ENCODE measurements around the gene KCNC3. TPM values are rescaled to one million over a fixed set of nuclear protein-coding genes. Genes with fewer than 3 reads are reported as not detected.
A peak's percentile ranks its signal among the peaks of the same experiment; 100 is the strongest.

KCNC3 gene
- total RNA-seq, 2 experiments from 2014 or later = 1.1 to 1.4 TPM

DNA sequence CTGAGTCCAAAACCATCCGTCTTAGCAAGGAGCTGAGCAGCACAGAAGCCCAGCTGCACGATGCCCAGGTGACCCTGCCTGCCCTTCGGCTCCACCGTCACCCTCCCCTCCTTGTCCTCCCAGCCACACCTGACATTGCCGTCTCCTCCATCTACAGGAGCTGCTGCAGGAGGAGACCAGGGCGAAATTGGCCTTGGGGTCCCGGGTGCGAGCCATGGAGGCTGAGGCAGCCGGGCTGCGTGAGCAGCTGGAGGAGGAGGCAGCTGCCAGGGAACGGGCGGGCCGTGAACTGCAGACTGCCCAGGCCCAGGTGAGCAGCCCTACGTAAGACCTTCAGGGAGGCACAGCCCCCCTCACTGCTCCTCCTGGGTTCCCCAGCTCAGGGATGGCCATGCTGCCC lies 49.1 kb downstream of the KCNC3 start:
- H3K36me3 Mint-ChIP-seq = no peaks in the 10 kb centered on the region
- H3K27ac Mint-ChIP-seq = no peak overlapping the region
- no peak for DNase-seq
- no peaks in the 10 kb centered on the region for H3K4me1 Mint-ChIP-seq
- H3K4me3 Mint-ChIP-seq = no peak overlapping the region
- POLR2A ChIA-PET = no interaction called here
- H3K9me3 Mint-ChIP-seq = peaks cover under 1% of the 10 kb centered on the region
- H3K27me3 Mint-ChIP-seq = peaks cover 2% of the 10 kb centered on the region
- no peak for ATAC-seq (ENCODE audit: low read depth)

DNA sequence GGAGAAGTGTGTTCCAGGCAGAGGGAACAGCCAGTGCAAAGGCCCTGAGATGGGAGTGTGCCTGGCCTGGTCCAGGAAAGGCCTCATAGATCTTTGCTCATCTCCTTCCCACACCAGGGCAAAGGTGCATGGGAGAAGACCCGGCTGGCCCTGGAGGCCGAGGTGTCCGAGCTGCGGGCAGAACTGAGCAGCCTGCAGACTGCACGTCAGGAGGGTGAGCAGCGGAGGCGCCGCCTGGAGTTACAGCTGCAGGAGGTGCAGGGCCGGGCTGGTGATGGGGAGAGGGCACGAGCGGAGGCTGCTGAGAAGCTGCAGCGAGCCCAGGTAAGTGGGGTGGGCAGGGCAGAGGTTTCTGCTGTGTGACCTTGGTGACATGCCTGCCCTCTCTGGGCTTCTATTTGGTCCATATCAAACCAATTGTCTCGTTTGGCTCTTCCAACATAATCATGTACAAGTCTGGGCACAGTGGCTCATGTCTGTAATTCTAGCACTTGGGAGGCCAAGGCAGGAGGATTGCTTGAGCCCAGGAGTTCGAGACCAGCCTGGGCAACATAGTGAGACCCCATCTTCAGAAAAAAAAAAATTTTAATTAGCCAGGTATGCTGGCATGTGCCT lies 51.1 kb downstream of the KCNC3 start:
- ATAC-seq (ENCODE audit: low read depth) = no peak

DNA sequence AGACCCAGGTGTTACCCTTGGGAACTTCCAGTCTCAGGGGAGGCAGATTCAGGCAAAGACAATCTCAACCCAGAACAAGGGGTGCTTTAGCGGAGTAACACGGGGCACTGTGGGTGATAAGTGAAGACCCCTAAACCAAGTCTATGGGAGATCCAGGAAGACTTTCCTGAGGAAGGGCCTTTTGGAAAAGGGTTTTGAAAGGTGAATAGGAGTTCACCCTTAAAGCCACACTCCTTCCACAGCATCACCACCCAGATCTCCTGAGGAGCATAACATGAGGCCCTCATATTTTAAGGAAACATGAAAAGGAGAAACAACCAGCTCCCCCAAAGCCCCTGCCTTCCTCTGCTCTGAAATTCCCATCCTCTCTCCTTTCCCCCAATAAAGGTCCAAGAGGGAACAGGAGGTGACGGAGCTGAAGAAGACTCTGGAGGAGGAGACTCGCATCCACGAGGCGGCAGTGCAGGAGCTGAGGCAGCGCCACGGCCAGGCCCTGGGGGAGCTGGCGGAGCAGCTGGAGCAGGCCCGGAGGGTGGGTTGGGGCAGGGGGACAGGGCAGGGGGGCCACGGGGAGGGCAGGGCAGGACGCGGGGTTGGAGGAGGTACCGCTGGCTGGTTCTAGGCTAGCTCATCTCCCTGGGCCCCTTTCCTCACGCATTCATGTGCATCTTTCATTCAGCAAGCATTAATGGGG lies 52.7 kb downstream of the KCNC3 start:
- peaks cover under 1% of the 10 kb centered on the region for H3K27me3 Mint-ChIP-seq
- POLR2A ChIA-PET = no interaction called here
- H3K36me3 Mint-ChIP-seq = no peaks in the 10 kb centered on the region
- ATAC-seq (ENCODE audit: low read depth) (no peak), DNase-seq (no peak)
- no peak overlapping the region for H3K27ac Mint-ChIP-seq
- no peak overlapping the region for H3K4me3 Mint-ChIP-seq
- no peaks in the 10 kb centered on the region for H3K9me3 Mint-ChIP-seq
- no peaks in the 10 kb centered on the region for H3K4me1 Mint-ChIP-seq

More for the DNA sequence above, 51.1 kb downstream of the KCNC3 start:
- H3K9me3 Mint-ChIP-seq = no peaks in the 10 kb centered on the region
- H3K4me3 Mint-ChIP-seq = no peak overlapping the region
- no peak overlapping the region for H3K27ac Mint-ChIP-seq
- peaks cover 2% of the 10 kb centered on the region for H3K27me3 Mint-ChIP-seq
- POLR2A ChIA-PET = no interaction called here
- no peak for DNase-seq
- H3K36me3 Mint-ChIP-seq = no peaks in the 10 kb centered on the region
- no peaks in the 10 kb centered on the region for H3K4me1 Mint-ChIP-seq

DNA sequence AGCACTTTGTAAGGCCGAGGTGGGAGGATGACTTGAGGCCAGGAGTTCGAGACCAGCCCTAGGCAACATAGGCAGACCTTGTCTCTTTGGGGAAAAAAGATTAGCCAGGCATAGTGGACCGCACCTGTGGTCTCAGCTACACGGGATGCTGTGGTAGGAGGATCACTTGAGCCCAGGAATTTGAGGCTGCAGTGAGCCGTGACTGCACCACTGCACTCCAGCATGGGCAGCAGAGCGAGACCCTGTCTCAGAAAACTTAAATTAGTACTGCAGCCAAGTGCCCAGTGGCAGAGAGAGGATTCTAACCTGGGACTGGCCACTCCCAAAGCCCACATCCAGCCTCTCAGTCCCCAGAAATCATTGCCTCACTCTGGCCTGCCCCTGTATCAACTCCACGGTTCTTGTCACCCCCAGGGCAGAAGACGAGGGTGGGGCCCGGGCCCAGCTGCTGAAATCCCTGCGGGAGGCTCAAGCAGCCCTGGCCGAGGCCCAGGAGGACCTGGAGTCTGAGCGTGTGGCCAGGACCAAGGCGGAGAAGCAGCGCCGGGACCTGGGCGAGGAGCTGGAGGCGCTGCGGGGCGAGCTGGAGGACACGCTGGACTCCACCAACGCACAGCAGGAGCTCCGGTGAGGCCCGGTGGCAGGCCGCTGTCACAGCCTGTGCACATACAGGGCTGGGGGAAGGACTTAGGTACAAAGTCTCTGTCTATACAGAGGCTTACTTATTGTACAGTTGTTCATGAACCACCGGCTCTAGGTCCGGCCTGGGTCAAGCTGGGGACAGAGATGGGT lies 53.4 kb downstream of the KCNC3 start:
- POLR2A ChIA-PET = no interaction called here
- no peaks in the 10 kb centered on the region for H3K36me3 Mint-ChIP-seq
- no peak overlapping the region for H3K27ac Mint-ChIP-seq
- ATAC-seq (ENCODE audit: low read depth) = no peak
- no peak for DNase-seq
- H3K4me1 Mint-ChIP-seq = no peaks in the 10 kb centered on the region
- H3K4me3 Mint-ChIP-seq = no peak overlapping the region
- H3K27me3 Mint-ChIP-seq = peaks cover 2% of the 10 kb centered on the region
- no peaks in the 10 kb centered on the region for H3K9me3 Mint-ChIP-seq

DNA sequence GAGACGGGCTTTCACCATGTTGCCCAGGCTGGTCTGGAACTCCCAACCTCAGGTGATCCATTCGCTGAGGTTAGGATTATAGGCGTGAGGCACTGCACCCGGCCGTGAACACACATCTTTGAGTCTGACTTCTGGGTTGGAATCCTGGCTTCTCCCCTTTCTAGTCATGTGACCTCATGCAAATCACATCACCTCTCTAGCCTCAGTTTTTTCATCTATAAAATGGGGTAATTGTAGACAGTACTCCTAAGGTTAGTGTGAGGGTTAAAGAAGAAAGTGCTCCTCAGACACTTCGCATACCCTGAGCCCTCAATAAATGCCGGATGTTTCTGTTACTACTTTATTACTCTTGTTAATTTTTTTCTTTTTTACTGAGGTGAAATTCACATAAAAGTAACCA lies 55.4 kb downstream of the KCNC3 start:
- ATAC-seq (ENCODE audit: low read depth) = no peak

DNA sequence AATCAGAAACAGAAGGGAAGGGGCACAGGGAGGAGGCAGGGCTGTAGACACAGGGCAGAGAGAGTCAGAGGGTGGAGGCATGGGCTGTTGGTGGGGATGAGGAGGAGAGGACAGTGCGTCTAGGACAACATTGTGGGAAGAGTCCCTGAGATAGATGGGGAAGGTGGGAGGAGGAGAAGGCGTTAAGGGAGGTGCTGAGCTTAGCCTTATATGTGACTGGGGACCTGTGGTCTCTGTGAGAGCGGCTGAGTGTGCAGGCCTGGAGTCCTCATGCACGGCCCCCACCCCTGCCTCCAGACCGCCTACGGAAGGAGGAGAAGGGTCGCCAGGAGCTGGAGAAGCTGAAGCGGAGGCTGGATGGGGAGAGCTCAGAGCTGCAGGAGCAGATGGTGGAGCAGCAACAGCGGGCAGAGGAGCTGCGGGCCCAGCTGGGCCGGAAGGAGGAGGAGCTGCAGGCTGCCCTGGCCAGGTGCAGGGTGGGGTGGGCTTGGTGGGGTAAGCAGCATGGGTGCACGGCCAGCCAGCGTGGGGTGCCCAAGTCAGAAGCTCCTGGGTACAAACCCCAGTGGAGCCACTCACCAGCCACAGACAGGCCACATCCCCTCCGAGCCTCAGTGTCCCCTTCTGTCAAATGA lies 56.8 kb downstream of the KCNC3 start:
- POLR2A ChIA-PET = no interaction called here
- Mint-ChIP-seq H3K27me3 (peaks cover 8% of the 10 kb centered on the region), H3K27ac (no peak overlapping the region), H3K36me3 (no peaks in the 10 kb centered on the region), H3K9me3 (no peaks in the 10 kb centered on the region), H3K4me1 (no peaks in the 10 kb centered on the region), H3K4me3 (no peak overlapping the region)
- no peak for ATAC-seq (ENCODE audit: low read depth)
- no peak for DNase-seq

More for the DNA sequence above, 55.4 kb downstream of the KCNC3 start:
- Mint-ChIP-seq H3K4me1 (no peaks in the 10 kb centered on the region), H3K4me3 (no peak overlapping the region), H3K36me3 (no peaks in the 10 kb centered on the region), H3K9me3 (no peaks in the 10 kb centered on the region), H3K27ac (no peak overlapping the region), H3K27me3 (peaks cover 2% of the 10 kb centered on the region)
- POLR2A ChIA-PET = no interaction called here
- DNase-seq = no peak

DNA sequence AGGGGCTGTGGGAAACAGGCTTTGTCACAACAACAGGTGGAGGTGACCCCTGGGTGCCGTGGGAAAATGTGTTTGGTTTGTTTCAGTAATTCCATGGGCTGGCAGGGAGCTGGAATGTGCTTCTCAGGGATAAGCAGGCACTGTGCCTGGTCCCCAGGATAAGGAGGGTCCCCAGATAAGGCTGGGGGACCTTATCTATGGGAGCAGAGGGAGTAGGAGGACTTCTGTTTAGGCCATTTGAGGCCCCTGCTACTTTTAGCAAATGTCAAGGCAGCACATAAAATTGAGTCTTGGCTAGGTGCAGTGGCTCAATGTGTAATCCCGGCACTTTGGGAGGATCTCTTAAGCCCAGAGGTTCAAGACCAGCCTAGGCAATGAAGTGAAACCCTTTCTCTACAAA lies 59.5 kb downstream of the KCNC3 start:
- H3K4me1 Mint-ChIP-seq = no peaks in the 10 kb centered on the region
- no peaks in the 10 kb centered on the region for H3K9me3 Mint-ChIP-seq
- H3K27me3 Mint-ChIP-seq = peaks cover 10% of the 10 kb centered on the region
- H3K4me3 Mint-ChIP-seq = no peak overlapping the region
- POLR2A ChIA-PET = no interaction called here
- ATAC-seq (ENCODE audit: low read depth) = no peak
- no peak overlapping the region for H3K27ac Mint-ChIP-seq
- DNase-seq = no peak
- no peaks in the 10 kb centered on the region for H3K36me3 Mint-ChIP-seq

DNA sequence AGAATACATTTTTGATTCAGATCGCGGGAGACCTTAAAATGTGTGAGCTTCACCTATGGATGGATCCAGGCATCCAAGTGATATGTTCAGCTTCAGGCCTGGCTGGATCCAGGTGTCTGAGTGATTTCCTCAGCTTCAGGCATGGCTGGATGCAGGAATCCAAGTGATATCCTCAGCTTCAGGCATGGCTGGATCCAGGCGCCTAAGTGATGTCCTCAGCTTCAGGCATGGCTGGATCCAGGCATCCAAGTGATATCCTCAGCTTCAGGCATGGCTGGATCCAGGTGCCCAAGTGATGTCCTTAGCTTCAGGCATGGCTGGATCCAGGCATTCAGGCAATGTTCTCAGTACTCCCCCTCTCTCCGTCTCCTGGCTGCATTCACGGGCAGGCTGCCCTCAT lies 60.7 kb downstream of the KCNC3 start:
- H3K36me3 Mint-ChIP-seq = no peaks in the 10 kb centered on the region
- no peaks in the 10 kb centered on the region for H3K4me1 Mint-ChIP-seq
- ATAC-seq (ENCODE audit: low read depth) = no peak
- peaks cover 10% of the 10 kb centered on the region for H3K27me3 Mint-ChIP-seq
- no peak overlapping the region for H3K27ac Mint-ChIP-seq
- POLR2A ChIA-PET = no interaction called here
- no peak for DNase-seq
- H3K9me3 Mint-ChIP-seq = no peaks in the 10 kb centered on the region
- no peak overlapping the region for H3K4me3 Mint-ChIP-seq

DNA sequence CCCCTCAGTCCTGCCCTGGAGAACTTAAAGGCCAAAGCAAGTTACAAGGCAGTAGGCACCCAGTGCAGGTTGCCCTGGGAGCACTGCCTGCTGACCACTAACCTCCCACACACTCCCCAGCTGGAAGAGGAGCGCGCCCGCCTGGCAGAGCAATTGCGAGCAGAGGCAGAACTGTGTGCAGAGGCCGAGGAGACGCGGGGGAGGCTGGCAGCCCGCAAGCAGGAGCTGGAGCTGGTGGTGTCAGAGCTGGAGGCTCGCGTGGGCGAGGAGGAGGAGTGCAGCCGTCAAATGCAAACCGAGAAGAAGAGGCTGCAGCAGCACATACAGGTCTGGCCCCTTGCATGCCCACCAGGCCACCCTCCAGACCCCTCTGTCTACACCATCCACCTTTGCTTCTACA lies 61.1 kb downstream of the KCNC3 start:
- Mint-ChIP-seq H3K4me1 (no peaks in the 10 kb centered on the region), H3K27me3 (peaks cover 10% of the 10 kb centered on the region), H3K9me3 (no peaks in the 10 kb centered on the region), H3K27ac (no peak overlapping the region), H3K36me3 (no peaks in the 10 kb centered on the region), H3K4me3 (no peak overlapping the region)
- no peak for DNase-seq
- POLR2A ChIA-PET = no interaction called here
- ATAC-seq (ENCODE audit: low read depth) = no peak

DNA sequence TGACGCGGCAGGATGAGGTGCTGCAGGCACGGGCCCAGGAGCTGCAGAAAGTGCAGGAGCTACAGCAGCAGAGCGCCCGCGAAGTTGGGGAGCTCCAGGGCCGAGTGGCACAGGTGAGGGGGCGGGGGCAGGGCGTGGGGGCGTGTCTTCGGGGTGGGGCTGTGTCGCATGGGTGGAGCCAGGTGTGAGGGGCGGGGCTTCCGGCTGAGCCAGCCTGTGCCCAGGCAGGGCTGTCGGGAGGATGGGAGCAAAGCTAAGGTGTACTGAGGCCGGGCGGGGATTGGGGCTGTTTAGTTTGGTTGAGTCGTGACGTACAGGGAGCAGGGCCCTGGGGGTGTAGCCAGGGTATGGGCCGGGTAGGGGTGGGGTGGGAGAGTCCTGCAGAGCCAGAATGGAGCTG lies 62.3 kb downstream of the KCNC3 start:
- Mint-ChIP-seq H3K4me1 (no peaks in the 10 kb centered on the region), H3K9me3 (no peaks in the 10 kb centered on the region), H3K36me3 (no peaks in the 10 kb centered on the region), H3K27ac (no peak overlapping the region), H3K27me3 (peaks cover 10% of the 10 kb centered on the region), H3K4me3 (no peak overlapping the region)
- POLR2A ChIA-PET = no interaction called here
- ATAC-seq (ENCODE audit: low read depth) (peak; percentile 33), DNase-seq (no peak)

DNA sequence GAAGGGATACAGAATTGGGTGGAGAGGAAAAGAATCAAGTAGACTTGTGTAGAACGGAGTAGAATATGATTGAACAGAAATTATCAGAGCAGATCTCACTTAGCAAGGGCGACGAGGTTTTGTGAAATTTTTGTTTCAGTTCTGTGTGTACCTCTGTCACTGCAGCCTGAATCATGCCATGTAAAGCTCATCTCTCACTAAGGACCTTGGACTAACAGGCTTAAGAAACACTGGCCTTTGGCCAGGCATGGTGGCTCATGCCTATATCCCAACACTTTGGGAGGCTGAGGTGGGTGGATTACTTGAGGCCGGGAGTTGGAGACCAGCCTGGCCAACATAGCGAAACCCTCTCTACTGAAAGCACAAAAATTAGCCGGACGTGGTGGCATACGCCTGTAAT lies 63.1 kb downstream of the KCNC3 start:
- POLR2A ChIA-PET = no interaction called here
- H3K9me3 Mint-ChIP-seq = no peaks in the 10 kb centered on the region
- no peak overlapping the region for H3K27ac Mint-ChIP-seq
- H3K36me3 Mint-ChIP-seq = no peaks in the 10 kb centered on the region
- H3K4me3 Mint-ChIP-seq = no peak overlapping the region
- no peak for ATAC-seq (ENCODE audit: low read depth)
- H3K4me1 Mint-ChIP-seq = no peaks in the 10 kb centered on the region
- DNase-seq = no peak
- H3K27me3 Mint-ChIP-seq = peaks cover 8% of the 10 kb centered on the region

DNA sequence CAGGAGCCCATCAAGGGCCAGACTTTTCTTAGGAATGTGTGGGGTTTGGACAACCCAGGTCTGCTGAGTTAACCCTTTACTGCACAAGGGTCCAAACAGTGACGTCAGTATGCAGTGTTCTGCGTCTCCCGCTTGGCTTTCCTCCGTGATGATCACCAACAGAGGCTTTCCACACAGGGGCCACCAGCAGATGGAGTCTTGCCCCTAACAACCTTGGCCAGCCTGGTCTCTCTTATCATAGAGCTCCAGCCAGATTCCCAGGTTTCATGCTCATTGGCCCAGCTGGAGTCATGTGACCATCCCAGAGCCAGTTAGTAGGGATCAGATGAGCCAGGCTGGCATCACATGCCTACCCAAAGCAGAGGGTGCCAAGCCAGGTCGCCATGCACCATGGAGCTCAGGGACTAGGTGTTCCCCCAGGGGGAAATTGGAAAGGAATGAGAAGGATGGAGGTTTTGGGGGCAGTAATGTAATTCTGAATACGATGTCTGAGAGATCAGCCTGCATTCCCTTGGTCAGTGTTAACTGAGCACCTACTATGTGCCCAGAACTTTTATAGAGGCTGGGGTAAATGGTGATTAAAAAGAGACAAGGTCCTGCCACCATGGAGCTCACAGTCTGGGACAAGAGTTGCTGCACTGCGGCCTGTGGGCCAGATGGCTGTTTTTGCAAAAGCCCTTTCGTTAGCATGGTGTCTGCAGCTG lies 64.5 kb downstream of the KCNC3 start:
- Mint-ChIP-seq H3K36me3 (no peaks in the 10 kb centered on the region), H3K4me1 (no peaks in the 10 kb centered on the region), H3K4me3 (no peak overlapping the region), H3K9me3 (no peaks in the 10 kb centered on the region), H3K27ac (no peak overlapping the region), H3K27me3 (peaks cover 8% of the 10 kb centered on the region)
- POLR2A ChIA-PET = no interaction called here
- no peak for DNase-seq
- no peak for ATAC-seq (ENCODE audit: low read depth)

DNA sequence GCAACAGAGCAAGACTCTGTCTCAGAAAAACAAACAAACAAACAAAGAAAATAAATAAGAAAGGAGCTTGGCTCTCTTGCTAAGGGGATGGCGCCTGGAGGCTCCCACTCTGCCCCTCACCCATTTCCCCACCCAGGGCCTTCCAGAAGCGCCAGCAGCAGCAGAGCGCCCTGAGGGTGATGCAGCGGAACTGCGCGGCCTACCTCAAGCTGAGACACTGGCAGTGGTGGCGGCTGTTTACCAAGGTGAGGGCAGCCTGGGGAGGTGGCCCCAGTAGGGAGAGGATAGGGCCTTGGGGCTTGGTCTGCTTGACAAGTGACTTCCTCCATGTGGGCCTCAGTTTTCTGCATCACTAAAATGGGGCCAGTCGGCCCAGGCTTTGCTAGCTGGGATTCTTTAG lies 66.0 kb downstream of the KCNC3 start:
- no peak overlapping the region for H3K27ac Mint-ChIP-seq
- H3K4me1 Mint-ChIP-seq = no peaks in the 10 kb centered on the region
- no peaks in the 10 kb centered on the region for H3K36me3 Mint-ChIP-seq
- POLR2A ChIA-PET = no interaction called here
- H3K9me3 Mint-ChIP-seq = no peaks in the 10 kb centered on the region
- ATAC-seq (ENCODE audit: low read depth) = no peak
- no peak overlapping the region for H3K4me3 Mint-ChIP-seq
- no peak for DNase-seq
- H3K27me3 Mint-ChIP-seq = peaks cover 5% of the 10 kb centered on the region

Data from activated naive CD8-positive, alpha-beta T cell treated with anti-CD3 and anti-CD28 coated beads, Interleukin-2, amount 10 ng/mL, durations not matched to agents 7 days and 5 days (primary cell).